Skin of body (tissue), 2 donors: ENCODE measurements around the gene DGKZ. TPM values are rescaled to one million over a fixed set of nuclear protein-coding genes. Genes with fewer than 3 reads are reported as not detected.
"Not testable (repeated sequence)": the region's sequence is repeated elsewhere in the genome, so short reads cannot be mapped to it uniquely, and the experiment has no call there.

Source experiments
- DNase-seq: peaks from one replicate; lab custom pipeline; 2025; lab: John Stamatoyannopoulos, UW
- total RNA-seq: library from RNA; depleted of rRNA; stranded (reverse); fragments of >200 nt; gene quantifications from one replicate; pipeline ENCODE4 v1.2.3, GENCODE V29; 2014

Gene DGKZ, protein sequence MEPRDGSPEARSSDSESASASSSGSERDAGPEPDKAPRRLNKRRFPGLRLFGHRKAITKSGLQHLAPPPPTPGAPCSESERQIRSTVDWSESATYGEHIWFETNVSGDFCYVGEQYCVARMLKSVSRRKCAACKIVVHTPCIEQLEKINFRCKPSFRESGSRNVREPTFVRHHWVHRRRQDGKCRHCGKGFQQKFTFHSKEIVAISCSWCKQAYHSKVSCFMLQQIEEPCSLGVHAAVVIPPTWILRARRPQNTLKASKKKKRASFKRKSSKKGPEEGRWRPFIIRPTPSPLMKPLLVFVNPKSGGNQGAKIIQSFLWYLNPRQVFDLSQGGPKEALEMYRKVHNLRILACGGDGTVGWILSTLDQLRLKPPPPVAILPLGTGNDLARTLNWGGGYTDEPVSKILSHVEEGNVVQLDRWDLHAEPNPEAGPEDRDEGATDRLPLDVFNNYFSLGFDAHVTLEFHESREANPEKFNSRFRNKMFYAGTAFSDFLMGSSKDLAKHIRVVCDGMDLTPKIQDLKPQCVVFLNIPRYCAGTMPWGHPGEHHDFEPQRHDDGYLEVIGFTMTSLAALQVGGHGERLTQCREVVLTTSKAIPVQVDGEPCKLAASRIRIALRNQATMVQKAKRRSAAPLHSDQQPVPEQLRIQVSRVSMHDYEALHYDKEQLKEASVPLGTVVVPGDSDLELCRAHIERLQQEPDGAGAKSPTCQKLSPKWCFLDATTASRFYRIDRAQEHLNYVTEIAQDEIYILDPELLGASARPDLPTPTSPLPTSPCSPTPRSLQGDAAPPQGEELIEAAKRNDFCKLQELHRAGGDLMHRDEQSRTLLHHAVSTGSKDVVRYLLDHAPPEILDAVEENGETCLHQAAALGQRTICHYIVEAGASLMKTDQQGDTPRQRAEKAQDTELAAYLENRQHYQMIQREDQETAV
- 30.4 TPM for total RNA-seq

GRCh38 chr11:46346886-46347636 is at the start of gene DGKZ:
DGKZ (plus strand) TSS chr11:46347463; CDS start chr11:46347660, 197 bp downstream.
- DNase-seq = peak; percentile 90

DNA sequence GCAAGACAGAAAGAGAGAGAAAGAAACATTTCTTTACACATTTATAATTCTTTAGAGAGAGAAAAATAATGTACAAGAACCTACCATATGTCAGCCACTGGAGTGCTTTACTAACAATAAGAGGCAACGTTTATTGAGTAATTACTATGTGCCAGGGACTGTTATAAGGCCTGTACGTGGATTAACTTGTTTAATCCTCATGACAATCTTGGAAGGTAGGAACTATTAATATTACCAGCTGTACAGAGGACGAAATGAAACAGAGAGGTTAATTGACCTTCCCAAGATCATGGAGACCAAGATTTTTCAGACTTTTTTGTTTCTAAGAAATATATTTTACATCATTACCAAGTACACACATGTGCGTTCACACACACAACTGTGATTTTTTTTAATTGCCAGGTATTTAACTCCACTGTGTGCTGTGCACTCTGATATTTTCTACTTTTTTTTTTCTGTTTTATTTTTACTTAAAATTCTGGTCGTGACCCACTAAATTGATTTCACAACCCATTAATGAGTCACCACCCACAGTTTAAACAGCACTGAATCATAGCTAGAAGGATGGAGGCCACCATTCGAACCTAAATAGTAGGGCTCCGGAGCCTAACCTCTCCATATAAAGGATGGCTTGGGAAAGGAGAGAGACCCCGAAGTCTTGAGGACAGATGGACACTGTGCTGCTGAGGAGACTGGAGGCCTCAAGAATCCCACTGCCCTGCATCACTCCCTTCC is 48.4 kb upstream of the DGKZ start:
- no peak for DNase-seq

GRCh38 chr11:46299451-46299961 is 47.8 kb upstream of the DGKZ start:
- DNase-seq = no peak

DNA sequence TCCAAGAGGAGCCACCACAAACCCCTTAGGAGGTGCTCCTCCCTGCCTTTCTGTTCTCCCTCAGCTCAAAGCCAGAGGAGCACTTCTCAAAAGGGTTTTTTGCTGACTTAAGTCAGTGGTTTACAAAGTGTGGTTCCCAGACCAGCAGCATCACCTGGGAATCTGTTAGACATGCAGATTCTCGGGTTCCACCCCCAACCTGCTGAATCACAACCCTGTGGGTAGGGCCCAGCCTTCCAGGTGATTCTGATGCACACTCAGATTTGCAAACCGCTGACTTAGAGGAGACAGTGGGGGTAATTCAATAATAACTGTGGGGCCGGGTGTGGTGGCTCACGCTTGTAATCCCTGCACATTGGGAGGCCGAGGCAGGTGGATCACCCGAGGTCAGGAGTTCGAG is 47.0 kb upstream of the DGKZ start:
- no peak for DNase-seq

DNA sequence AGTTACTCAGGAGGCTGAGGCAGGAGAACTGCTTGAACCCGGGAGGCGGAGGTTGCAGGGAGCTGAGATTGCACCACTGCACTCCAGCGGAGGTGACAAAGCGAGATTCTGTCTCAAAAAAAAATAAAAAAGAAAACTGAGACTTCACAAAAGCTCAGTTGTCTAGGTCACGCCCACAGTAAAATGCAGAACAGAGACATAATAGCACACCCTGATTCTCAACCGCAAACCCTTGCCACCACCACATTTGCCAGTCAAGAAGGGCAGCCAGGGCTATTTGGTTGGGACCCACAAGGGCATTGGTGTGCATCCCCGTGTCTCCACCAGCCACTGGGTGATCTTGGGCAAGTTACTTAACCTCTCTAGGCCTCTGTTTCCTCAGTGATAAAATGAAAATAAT is 44.4 kb upstream of the DGKZ start:
- no peak for DNase-seq

DNA sequence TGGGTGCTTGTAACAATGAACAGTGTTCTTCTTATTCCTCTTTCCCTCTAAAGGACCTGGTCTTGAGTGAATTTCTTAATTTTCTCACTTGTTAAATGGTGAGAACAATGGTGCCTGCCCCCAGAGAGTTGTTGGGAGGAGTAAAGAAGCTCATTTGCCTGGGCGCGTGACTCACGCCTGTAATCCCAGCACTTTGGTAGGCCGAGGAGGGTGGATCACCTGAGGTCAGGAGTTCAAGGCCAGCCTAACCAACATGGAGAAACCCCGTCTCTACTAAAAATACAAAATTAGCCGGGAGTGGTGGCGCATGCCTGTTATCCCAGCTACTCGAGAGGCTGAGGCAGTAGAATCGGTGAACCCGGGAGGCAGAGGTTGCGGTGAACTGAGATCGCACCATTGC is 43.2 kb upstream of the DGKZ start:
- DNase-seq = not testable (repeated sequence)

- no peak for DNase-seq
Measured at GRCh38 chr11:46304605-46305179, 42.6 kb upstream of the DGKZ start.

- DNase-seq = no peak
Measured at GRCh38 chr11:46305295-46305694, 42.0 kb upstream of the DGKZ start.

GRCh38 chr11:46306296-46306853 is 40.9 kb upstream of the DGKZ start:
- DNase-seq = no peak

DNA sequence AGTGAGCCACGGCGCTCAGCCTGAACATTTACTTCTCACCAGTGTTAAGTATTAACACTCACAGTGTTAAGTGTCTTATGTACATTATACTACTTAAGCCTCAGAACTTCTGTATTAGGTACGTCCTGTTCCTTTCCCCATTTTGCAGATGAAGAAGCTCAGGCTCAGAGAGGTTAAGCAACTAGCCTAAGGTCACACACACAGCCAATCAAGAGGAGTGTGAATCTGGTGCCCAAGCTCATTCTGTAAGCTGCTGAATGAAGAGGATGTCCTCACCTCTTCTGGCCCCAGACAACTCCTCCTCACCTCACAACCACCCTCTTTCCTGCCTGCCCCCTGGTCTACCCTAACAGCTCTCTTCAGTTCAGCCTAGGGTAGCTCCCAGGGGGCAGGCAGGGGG is 39.9 kb upstream of the DGKZ start:
- no peak for DNase-seq

DNA sequence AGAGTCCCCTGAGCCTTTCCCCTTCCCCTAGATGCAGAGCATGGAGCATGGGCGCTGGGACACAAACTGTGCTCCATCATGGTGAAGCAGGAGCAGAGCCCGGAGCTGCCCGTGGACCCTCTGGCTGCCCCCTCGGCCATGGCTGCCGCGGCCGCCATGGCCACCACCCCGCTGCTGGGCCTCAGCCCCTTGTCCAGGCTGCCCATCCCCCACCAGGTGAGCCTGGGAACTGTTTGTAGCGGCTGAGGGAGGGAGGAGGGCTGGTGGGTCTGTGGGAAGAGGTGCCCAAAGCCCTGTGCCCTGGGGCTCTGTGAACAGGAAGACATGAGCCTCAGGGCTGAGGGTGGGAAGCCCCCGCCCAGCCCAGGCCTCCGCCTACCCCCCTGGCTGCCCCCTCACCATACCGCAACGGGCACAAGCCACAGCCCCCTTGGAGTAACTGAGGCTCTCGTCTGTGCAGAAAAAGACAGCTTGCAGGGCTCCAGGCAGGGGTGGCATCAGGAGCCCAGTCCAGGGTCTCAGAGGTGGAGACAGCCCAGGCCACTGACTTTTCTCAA is 39.4 kb upstream of the DGKZ start:
- no peak for DNase-seq

DNA sequence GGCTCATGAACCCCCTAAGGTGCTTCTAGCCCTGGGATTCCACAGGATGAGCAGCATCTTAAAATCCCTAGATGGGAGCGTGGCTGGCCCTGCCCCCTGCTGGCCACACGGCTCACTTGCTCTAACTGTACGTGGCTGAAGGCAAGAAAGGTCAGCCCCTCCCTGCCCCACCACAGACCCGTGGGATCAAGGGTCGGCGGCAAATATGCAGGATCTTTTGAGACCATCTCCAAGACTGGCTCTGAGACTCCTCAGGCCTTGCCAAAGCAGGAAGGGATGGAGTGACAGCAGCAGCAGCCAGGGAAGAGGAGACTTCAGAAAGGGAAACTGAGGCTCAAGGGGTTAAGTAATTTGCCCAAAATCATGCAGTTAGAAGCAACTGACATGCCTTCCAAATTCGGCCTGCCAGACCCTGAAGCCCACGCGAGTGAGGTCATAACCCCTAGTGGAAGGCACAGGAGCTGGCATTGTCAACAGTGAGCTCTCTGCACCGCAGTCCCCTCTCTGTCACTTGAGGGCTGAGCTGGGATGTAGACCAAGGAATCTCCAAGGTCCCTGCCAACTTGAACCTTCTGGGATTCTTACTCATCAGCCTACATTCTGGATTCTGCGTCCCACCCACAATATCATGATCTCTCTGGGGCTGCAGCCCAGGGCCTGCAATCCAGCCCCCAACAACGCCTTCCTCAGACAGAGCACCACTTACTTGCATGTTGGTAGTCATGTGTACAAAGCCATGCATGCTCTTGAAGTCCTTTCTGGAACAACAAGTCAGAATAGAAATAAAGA is 38.4 kb upstream of the DGKZ start:
- DNase-seq = peak; percentile 29

GRCh38 chr11:46309814-46310259 is 37.4 kb upstream of the DGKZ start:
- DNase-seq = no peak

DNA sequence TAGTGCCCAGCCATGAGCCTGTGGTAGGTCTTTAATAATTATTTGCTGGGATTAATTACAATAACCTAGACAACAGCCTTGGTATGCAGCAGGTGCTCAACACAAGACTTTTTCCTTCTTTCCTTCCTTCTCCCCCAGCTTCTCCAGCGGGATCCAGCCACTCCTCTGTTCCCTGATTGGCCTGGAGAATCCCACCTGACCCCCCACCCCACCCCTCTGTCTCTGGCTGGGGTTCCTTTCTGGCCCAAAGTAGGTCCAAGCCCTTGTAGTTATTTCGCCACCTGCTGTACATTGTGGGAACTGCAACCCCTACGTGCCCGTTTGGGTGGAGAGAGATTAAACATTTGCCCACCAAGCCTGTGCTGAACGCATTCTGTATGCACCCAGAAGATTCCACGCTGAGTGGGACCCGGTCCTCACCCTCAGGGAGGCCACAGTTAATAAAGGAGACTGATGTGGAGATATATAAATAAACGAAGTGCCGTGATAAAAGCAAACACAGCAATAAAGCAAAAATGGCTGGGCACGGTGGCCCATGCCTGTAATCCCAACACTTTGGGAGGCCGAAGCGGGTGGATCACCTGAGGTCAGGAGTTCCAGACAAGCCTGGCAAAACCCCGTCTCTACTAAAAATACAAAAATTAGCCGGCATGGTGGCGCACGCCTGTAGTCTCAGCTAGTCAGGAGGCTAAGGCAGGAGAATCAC is 32.1 kb upstream of the DGKZ start:
- DNase-seq = no peak

DNA sequence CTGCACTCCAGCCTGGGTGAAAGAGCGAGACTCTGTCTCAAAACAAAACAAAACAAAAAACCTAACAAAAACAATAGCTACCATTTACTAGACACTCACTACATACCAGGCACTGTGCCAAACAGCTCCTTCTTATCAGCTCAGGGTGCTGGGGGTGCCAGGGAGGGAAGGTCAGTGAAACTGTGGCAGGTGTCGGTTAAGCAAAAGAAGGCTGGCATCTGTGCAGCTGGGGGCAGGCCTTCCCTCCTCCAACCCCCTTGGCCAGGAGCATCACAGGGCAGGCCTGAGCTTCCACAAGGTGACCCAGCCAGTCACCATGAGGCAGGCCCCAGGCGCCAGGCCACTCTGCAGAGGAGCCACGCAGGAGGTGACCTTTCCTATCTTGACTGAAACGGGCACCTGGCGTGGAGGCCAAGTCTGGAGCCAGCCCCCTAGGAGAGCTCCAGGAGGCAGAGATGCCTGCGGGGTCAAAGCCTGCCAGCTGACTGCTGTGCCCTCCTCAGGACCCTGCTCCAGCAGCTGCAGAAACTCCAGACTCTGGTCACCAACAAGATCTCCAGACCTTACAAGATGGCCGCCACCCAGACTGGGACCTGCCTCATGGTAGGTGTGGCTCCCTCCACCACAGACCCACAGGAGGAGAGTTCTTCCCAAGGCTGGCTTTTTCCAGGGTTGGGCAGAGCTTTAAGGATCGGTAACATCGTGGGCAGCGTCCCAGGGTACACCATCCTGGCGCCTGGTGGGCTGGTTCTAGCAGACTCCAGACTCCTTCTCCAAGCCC is 31.3 kb upstream of the DGKZ start:
- DNase-seq = no peak

DNA sequence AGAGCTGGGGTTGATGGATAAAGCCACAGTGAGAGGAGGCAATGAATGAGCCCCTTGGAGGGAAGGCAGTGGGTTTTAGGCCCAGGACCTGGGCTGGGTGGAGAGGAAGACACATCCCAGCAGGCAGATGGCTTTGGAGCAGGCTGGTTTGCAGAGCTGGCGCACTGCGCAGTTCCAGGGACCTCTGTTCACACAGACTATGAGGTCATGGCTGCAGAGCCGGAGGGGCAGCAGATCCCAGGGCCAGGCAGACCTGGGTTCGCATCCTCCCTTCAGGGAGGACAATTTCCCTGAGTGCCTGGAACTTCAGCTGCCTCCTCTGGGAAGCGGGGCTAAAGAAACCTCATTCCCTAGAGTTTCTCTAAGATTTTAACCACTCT is 28.2 kb upstream of the DGKZ start:
- DNase-seq = no peak

DNA sequence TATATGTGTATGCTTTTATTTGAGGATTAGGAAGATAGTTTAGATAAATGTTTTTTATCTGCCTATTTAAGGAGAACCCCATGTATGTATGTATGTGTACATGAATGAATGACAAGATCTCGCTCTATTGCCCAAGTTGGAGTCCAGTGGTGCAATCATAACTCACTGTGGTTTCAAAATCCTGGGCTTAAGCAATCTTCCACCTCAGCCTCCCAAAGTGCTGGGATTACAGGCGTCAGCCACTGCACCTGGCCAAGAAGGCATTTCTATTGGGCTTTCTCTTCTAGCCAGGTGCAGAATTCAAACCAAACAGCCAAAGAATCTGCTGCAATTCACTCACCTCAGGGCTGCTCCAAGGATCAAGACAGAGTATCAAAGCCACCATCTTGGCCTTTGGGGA is 25.5 kb upstream of the DGKZ start:
- no peak for DNase-seq
